ENCODE data around the gene DOCK11.

Gene DOCK11

DNA sequence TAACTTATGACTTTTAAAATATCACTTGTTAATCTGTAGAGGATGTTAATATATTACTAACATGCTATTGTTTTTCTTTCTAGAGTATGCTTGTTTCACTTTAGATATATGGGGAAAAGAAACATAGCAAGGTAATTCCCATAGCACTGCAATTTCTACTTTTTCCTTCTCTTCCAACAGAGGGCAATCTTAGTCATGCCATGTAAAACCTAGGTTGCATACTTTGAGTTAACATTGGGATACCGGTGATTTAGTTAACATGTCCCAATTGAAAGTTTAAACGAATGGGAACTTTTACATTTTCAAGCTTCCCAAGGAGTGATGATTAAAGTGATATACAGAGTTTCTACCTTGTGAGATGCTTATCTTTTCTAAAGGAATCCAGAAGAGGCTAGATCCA lies 142.4 kb downstream of the DOCK11 start:
- H3K27me3 ChIP-seq (replicated peaks; ENCODE audit: control insufficient read depth, insufficient read depth, low read length, poor library complexity, severe bottlenecking), result no peaks in the 10 kb centered on the region
- no peak overlapping the region for H3K27ac ChIP-seq (ENCODE audit: insufficient read depth, low read length, poor library complexity, severe bottlenecking)
- H3K4me1 ChIP-seq (ENCODE audit: control insufficient read depth, insufficient read depth, low read length, poor library complexity, severe bottlenecking), result no peaks in the 10 kb centered on the region
- DNase-seq, result no peak
- H3K36me3 ChIP-seq (ENCODE audit: control insufficient read depth, insufficient read depth, low read length), result peaks cover 43% of the 10 kb centered on the region
- no peaks in the 10 kb centered on the region for H3K9me3 ChIP-seq (ENCODE audit: control insufficient read depth, low read length)
- no peak overlapping the region for H3K4me3 ChIP-seq (ENCODE audit: insufficient read depth, low read depth, low read length, poor library complexity, severe bottlenecking)

DNA sequence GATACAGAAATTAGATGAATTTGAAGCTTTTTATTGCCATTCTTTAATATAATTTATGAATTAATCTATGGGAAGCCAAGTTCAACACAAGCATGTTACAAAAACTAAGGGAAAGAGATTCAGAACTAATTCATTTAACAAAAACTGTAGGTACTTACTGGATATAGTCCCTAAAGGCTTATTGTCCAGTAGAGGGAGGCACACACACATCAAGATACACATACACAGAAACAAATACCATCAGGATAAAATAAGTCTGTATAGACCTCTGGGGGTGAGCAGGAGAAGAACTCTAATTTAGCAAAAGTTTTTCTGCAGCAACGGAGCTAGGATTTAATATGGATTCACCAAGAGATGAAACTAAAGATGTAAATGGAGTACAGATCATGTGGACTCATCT lies 148.8 kb downstream of the DOCK11 start:
- no peak overlapping the region for H3K4me3 ChIP-seq (ENCODE audit: insufficient read depth, low read depth, low read length, poor library complexity, severe bottlenecking)
- H3K4me1 ChIP-seq (ENCODE audit: control insufficient read depth, insufficient read depth, low read length, poor library complexity, severe bottlenecking), result no peaks in the 10 kb centered on the region
- H3K9me3 ChIP-seq (ENCODE audit: control insufficient read depth, low read length), result no peaks in the 10 kb centered on the region
- no peak overlapping the region for H3K27ac ChIP-seq (ENCODE audit: insufficient read depth, low read length, poor library complexity, severe bottlenecking)
- peaks cover 28% of the 10 kb centered on the region for H3K36me3 ChIP-seq (ENCODE audit: control insufficient read depth, insufficient read depth, low read length)
- H3K27me3 ChIP-seq (replicated peaks; ENCODE audit: control insufficient read depth, insufficient read depth, low read length, poor library complexity, severe bottlenecking), result no peaks in the 10 kb centered on the region
- no peak for DNase-seq

DNA sequence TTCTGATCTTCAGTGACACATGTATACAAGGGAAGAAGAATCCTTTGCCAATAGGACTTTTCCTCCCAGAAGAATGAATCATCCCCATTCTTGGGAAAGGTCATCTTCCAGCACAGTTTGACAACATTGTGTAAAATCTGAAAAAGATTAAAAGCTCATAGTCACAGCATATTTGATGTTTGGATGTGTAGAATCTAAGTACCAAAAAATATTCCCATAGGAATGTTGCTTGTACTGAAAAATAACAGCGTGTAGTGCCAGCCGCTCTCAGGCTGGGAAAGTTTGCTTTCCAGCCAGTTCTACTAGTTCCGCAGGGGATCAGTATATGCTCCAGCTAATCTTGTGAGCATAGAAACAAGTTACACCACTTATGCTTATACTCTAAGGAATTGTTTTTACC lies 157.1 kb downstream of the DOCK11 start:
- Histone ChIP-seq H3K9me3 (ENCODE audit: control insufficient read depth, low read length) (no peaks in the 10 kb centered on the region), H3K27ac (ENCODE audit: insufficient read depth, low read length, poor library complexity, severe bottlenecking) (no peak overlapping the region), H3K27me3 (replicated peaks; ENCODE audit: control insufficient read depth, insufficient read depth, low read length, poor library complexity, severe bottlenecking) (no peaks in the 10 kb centered on the region), H3K36me3 (ENCODE audit: control insufficient read depth, insufficient read depth, low read length) (peaks cover 30% of the 10 kb centered on the region), H3K4me1 (ENCODE audit: control insufficient read depth, insufficient read depth, low read length, poor library complexity, severe bottlenecking) (no peaks in the 10 kb centered on the region), H3K4me3 (ENCODE audit: insufficient read depth, low read depth, low read length, poor library complexity, severe bottlenecking) (no peak overlapping the region)
- DNase-seq, result no peak

DNA sequence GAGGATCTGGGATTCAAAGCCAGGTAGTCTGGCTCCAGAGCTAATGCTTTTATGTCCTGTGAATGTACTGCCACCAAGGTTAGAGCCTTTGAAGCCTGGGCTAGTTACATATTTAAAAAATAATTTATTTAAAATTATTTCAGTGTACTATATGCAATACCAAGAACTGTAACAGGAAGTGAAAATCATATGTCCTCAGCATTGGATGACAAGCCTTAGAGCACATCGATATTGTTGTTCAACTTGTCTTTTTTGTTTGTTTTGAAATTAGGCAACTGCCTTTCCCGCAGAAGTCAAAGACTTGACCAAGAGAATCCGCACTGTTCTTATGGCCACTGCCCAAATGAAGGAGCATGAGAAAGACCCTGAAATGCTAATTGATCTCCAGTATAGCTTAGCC lies 158.7 kb downstream of the DOCK11 start:
- Histone ChIP-seq H3K4me3 (ENCODE audit: insufficient read depth, low read depth, low read length, poor library complexity, severe bottlenecking) (no peak overlapping the region), H3K27ac (ENCODE audit: insufficient read depth, low read length, poor library complexity, severe bottlenecking) (no peak overlapping the region), H3K27me3 (replicated peaks; ENCODE audit: control insufficient read depth, insufficient read depth, low read length, poor library complexity, severe bottlenecking) (no peaks in the 10 kb centered on the region), H3K9me3 (ENCODE audit: control insufficient read depth, low read length) (no peaks in the 10 kb centered on the region), H3K36me3 (ENCODE audit: control insufficient read depth, insufficient read depth, low read length) (peaks cover 24% of the 10 kb centered on the region), H3K4me1 (ENCODE audit: control insufficient read depth, insufficient read depth, low read length, poor library complexity, severe bottlenecking) (no peaks in the 10 kb centered on the region)
- no peak for DNase-seq

DNA sequence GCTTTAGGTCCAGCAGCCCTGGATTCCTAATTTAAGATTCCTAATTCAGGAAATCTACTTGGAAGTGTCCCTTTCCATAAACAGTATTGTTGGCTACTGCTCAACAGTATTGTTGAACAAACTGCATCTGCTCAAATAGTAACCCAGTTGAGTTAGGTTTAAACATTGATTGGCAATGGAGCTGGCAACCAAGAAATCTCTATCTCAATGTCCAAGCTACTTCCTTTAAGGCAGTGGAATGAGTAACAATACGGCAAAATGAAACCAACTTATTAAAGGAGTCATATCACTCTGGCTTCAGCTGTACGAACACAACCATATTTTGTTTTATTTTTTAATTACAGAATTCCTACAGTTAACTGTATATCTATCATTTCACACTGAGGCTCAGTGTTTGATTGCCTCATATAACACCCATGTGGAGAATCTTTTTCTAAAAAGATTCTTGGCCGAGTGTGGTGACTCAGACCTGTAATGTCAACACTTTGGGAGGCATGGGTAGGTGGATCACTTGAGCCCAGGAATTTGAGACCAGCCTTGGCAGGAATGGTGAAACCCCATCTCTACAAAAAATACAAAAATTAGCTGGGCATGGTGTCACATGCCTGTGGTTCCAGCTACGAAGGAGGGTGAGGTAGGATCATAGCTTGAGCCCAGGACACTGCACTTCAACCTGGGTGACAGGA lies 160.1 kb downstream of the DOCK11 start:
- no peak for DNase-seq

DNA sequence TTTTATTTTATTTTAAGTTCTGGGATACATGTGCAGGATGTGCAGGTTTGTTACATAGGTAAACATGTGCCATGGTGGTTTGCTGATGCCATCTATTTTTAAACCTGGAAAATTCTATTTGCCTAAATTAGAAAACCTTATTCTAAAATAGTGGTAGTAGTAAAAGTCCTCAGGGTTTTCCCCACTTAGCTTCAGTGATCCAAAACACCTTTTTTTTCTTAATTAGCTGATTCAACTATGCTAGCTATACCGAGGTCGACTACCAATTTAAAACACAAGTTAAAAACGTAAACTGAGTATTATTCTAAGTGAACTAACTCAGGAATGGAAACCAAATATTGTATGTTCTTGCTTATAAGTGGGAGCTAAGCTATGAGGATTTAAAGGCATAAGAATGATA lies 161.8 kb downstream of the DOCK11 start:
- Histone ChIP-seq H3K27ac (ENCODE audit: insufficient read depth, low read length, poor library complexity, severe bottlenecking) (no peak overlapping the region), H3K27me3 (replicated peaks; ENCODE audit: control insufficient read depth, insufficient read depth, low read length, poor library complexity, severe bottlenecking) (no peaks in the 10 kb centered on the region), H3K4me3 (ENCODE audit: insufficient read depth, low read depth, low read length, poor library complexity, severe bottlenecking) (no peak overlapping the region), H3K9me3 (ENCODE audit: control insufficient read depth, low read length) (no peaks in the 10 kb centered on the region), H3K4me1 (ENCODE audit: control insufficient read depth, insufficient read depth, low read length, poor library complexity, severe bottlenecking) (no peaks in the 10 kb centered on the region), H3K36me3 (ENCODE audit: control insufficient read depth, insufficient read depth, low read length) (peaks cover 15% of the 10 kb centered on the region)
- no peak for DNase-seq

More for the DNA sequence above, 160.1 kb downstream of the DOCK11 start:
- peaks cover 15% of the 10 kb centered on the region for H3K36me3 ChIP-seq (ENCODE audit: control insufficient read depth, insufficient read depth, low read length)
- H3K4me3 ChIP-seq (ENCODE audit: insufficient read depth, low read depth, low read length, poor library complexity, severe bottlenecking), result no peak overlapping the region
- H3K4me1 ChIP-seq (ENCODE audit: control insufficient read depth, insufficient read depth, low read length, poor library complexity, severe bottlenecking), result no peaks in the 10 kb centered on the region
- no peak overlapping the region for H3K27ac ChIP-seq (ENCODE audit: insufficient read depth, low read length, poor library complexity, severe bottlenecking)
- no peaks in the 10 kb centered on the region for H3K9me3 ChIP-seq (ENCODE audit: control insufficient read depth, low read length)
- no peaks in the 10 kb centered on the region for H3K27me3 ChIP-seq (replicated peaks; ENCODE audit: control insufficient read depth, insufficient read depth, low read length, poor library complexity, severe bottlenecking)

DNA sequence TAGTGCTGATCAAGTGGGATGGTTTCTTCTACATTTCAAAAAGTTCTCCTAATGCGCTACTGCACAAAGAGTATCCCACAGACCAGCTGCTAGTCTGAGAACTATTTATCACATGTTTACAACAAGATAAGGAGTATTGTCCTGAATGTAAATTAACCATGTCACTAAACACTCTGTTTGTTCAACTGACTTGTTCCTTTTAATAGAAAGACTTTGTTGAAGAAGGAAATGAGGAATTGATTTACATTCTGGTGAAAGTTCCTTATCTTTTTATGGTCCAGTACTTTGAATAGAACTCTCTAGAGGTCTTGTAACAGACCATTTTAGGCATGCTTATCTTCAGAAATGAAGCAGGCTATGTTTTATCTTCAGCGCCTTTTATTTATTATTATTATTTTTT lies 164.5 kb downstream of the DOCK11 start:
- no peaks in the 10 kb centered on the region for H3K4me1 ChIP-seq (ENCODE audit: control insufficient read depth, insufficient read depth, low read length, poor library complexity, severe bottlenecking)
- peaks cover 24% of the 10 kb centered on the region for H3K36me3 ChIP-seq (ENCODE audit: control insufficient read depth, insufficient read depth, low read length)
- H3K27me3 ChIP-seq (replicated peaks; ENCODE audit: control insufficient read depth, insufficient read depth, low read length, poor library complexity, severe bottlenecking), result no peaks in the 10 kb centered on the region
- no peak overlapping the region for H3K27ac ChIP-seq (ENCODE audit: insufficient read depth, low read length, poor library complexity, severe bottlenecking)
- no peak overlapping the region for H3K4me3 ChIP-seq (ENCODE audit: insufficient read depth, low read depth, low read length, poor library complexity, severe bottlenecking)
- DNase-seq, result no peak
- no peaks in the 10 kb centered on the region for H3K9me3 ChIP-seq (ENCODE audit: control insufficient read depth, low read length)

DNA sequence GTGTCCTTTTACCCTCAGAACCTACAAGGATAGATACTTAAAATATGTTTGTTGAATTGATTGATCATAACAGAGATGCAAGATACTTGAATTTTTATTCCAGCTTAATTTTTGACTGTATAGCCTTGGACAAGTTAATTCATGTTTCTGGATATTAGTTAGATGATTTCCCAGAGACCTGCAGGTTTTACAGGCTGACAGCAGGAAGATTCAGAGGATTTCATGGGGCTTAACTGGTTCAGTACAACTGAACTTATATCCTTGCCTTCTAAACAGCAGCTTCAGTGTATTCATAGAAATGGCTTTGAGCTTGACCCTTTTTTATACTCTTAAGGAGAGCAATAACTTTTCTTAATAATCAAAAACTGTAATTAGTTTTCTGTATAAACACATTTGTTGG lies 169.6 kb downstream of the DOCK11 start:
- Histone ChIP-seq H3K4me3 (ENCODE audit: insufficient read depth, low read depth, low read length, poor library complexity, severe bottlenecking) (no peak overlapping the region), H3K4me1 (ENCODE audit: control insufficient read depth, insufficient read depth, low read length, poor library complexity, severe bottlenecking) (no peaks in the 10 kb centered on the region), H3K27me3 (replicated peaks; ENCODE audit: control insufficient read depth, insufficient read depth, low read length, poor library complexity, severe bottlenecking) (no peaks in the 10 kb centered on the region), H3K36me3 (ENCODE audit: control insufficient read depth, insufficient read depth, low read length) (peaks cover 29% of the 10 kb centered on the region), H3K27ac (ENCODE audit: insufficient read depth, low read length, poor library complexity, severe bottlenecking) (no peak overlapping the region), H3K9me3 (ENCODE audit: control insufficient read depth, low read length) (no peaks in the 10 kb centered on the region)
- DNase-seq, result no peak

DNA sequence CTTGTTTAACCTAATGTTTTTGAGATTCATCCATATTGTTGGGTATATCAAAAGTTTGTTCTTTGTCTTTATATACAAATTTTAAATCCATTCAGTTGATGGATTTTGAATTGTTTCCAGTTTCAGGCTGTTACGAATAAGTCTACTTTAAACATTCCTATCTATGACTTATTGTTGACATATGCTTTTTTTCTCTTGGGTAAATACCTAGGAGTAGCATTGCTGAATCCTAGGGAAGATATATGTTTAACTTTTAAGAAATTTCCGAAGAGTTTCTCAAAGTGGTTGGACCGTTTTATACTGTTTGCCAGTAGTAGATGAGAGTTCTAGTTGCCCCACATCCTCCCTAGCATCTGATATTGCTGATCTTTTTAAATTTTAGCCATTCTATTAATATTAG lies 170.9 kb downstream of the DOCK11 start:
- H3K36me3 ChIP-seq (ENCODE audit: control insufficient read depth, insufficient read depth, low read length), result peaks cover 34% of the 10 kb centered on the region

DNA sequence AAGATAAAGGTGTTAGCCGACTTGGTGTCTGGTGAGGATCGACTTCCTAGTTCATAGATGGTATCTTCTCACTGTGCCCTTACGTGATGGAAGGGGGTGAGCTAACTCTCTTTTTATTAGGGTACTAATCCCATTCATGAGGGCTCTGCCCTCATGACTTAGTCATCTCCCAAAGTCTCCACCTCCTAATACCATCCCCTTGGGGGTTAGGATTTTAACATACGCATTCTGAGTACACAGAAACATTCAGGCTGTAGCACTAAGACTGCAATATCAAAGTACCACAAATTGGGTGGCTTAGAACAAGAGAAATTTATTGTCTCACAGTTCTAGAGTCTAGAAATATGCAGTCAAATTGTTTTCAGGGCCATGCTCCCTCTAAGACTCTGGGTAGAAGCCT lies 173.8 kb downstream of the DOCK11 start:
- DNase-seq, result no peak
- H3K9me3 ChIP-seq (ENCODE audit: control insufficient read depth, low read length), result no peaks in the 10 kb centered on the region
- peaks cover 19% of the 10 kb centered on the region for H3K36me3 ChIP-seq (ENCODE audit: control insufficient read depth, insufficient read depth, low read length)
- H3K4me3 ChIP-seq (ENCODE audit: insufficient read depth, low read depth, low read length, poor library complexity, severe bottlenecking), result no peak overlapping the region
- H3K27ac ChIP-seq (ENCODE audit: insufficient read depth, low read length, poor library complexity, severe bottlenecking), result no peak overlapping the region
- no peaks in the 10 kb centered on the region for H3K4me1 ChIP-seq (ENCODE audit: control insufficient read depth, insufficient read depth, low read length, poor library complexity, severe bottlenecking)
- no peaks in the 10 kb centered on the region for H3K27me3 ChIP-seq (replicated peaks; ENCODE audit: control insufficient read depth, insufficient read depth, low read length, poor library complexity, severe bottlenecking)

More for the DNA sequence above, 170.9 kb downstream of the DOCK11 start:
- Histone ChIP-seq H3K27me3 (replicated peaks; ENCODE audit: control insufficient read depth, insufficient read depth, low read length, poor library complexity, severe bottlenecking) (no peaks in the 10 kb centered on the region), H3K27ac (ENCODE audit: insufficient read depth, low read length, poor library complexity, severe bottlenecking) (no peak overlapping the region), H3K4me1 (ENCODE audit: control insufficient read depth, insufficient read depth, low read length, poor library complexity, severe bottlenecking) (no peaks in the 10 kb centered on the region), H3K4me3 (ENCODE audit: insufficient read depth, low read depth, low read length, poor library complexity, severe bottlenecking) (no peak overlapping the region), H3K9me3 (ENCODE audit: control insufficient read depth, low read length) (no peaks in the 10 kb centered on the region)
- no peak for DNase-seq

All from effector memory CD4-positive, alpha-beta T cell (primary cell).